ENCODE data around the gene PHACTR1. TPM values are rescaled to one million over a fixed set of nuclear protein-coding genes. Genes with fewer than 3 reads are reported as not detected.

The PHACTR1 gene
- total and polyA plus RNA-seq, 9 of the 15 experiments (the other 6 are each of a cell fraction or from before 2014, with no cell fraction given), result 11.5 to 32.6 (median 22.0) TPM

- H3K4me3 ChIP-seq, result no peak overlapping the region
- no TSS peak for BruUV-seq (replicated peaks)
- H3K9ac ChIP-seq (ENCODE audit: insufficient read depth in 1 of 2, low read depth in 2 of 2, low read length in 2 of 2), result no peak overlapping the region
- no peaks in the 10 kb centered on the region for H3K4me1 ChIP-seq (replicated peaks in 1 of 2; ENCODE audit: control insufficient read depth in 2 of 2, insufficient read depth in 2 of 2, low read length in 2 of 2)
- no peaks in the 10 kb centered on the region for H3K36me3 ChIP-seq (ENCODE audit: control insufficient read depth, insufficient read depth, low read length)
- no peak for TF ChIP-seq SNAPC5 (CRISPR knock-in tag; IDR thresholded peaks at IDR 0.05)
- no peak for TF ChIP-seq CXXC5 (CRISPR knock-in tag; IDR thresholded peaks at IDR 0.05)
- no peak for TF ChIP-seq CEBPB (tag; IDR thresholded peaks at IDR 0.05)
- TF ChIP-seq NR1H2 (CRISPR knock-in tag; IDR thresholded peaks at IDR 0.05), result no peak
- TF ChIP-seq ZNF239 (CRISPR knock-in tag; IDR thresholded peaks at IDR 0.05), result no peak
- no peak for TF ChIP-seq ELF2 (CRISPR knock-in tag; IDR thresholded peaks at IDR 0.05)
- TF ChIP-seq RBM34 (IDR thresholded peaks at IDR 0.05; ENCODE audit: borderline replicate concordance, insufficient read depth, low read length), result no peak
- TF ChIP-seq, protein P1, sequence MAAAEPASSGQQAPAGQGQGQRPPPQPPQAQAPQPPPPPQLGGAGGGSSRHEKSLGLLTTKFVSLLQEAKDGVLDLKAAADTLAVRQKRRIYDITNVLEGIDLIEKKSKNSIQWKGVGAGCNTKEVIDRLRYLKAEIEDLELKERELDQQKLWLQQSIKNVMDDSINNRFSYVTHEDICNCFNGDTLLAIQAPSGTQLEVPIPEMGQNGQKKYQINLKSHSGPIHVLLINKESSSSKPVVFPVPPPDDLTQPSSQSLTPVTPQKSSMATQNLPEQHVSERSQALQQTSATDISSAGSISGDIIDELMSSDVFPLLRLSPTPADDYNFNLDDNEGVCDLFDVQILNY (CRISPR knock-in tag; IDR thresholded peaks at IDR 0.05), result no peak
- no peak for TF ChIP-seq NFATC3 (IDR thresholded peaks at IDR 0.05)
- no peak for TF ChIP-seq ZNF253 (CRISPR knock-in tag; conservative IDR thresholded peaks at IDR 0.05)
- no peak for TF ChIP-seq SNRNP70 (optimal IDR thresholded peaks at IDR 0.05; ENCODE audit: low read depth, low read length)
- TF ChIP-seq, protein P2, sequence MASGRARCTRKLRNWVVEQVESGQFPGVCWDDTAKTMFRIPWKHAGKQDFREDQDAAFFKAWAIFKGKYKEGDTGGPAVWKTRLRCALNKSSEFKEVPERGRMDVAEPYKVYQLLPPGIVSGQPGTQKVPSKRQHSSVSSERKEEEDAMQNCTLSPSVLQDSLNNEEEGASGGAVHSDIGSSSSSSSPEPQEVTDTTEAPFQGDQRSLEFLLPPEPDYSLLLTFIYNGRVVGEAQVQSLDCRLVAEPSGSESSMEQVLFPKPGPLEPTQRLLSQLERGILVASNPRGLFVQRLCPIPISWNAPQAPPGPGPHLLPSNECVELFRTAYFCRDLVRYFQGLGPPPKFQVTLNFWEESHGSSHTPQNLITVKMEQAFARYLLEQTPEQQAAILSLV (tag; IDR thresholded peaks at IDR 0.05), result no peak
- no peak for TF ChIP-seq TAL1 (IDR thresholded peaks at IDR 0.05)
- no peak for TF ChIP-seq ZNF778 (CRISPR knock-in tag; IDR thresholded peaks at IDR 0.05)
- TF ChIP-seq COPS2 (conservative IDR thresholded peaks at IDR 0.05), result no peak
- peaks cover 14 to 17% of the 10 kb centered on the region in 2 experiments; a peak in 4 of 5 replicates for H3K27me3 ChIP-seq (ENCODE audit: control insufficient read depth in 2 of 2, insufficient read depth in 2 of 2, low read length in 2 of 2)
- FAIRE-seq, result no peak
- no peaks in the 10 kb centered on the region for H4K20me1 ChIP-seq (replicated peaks; ENCODE audit: control insufficient read depth, insufficient read depth, low read length)
- CTCF ChIA-PET (ENCODE audit: low intra/inter-chr PET ratio), result no interaction called here
- no peak overlapping the region for H3K27ac ChIP-seq (ENCODE audit: extremely low read depth, low read depth, low read length)
- no peak overlapping the region for H2AFZ ChIP-seq (ENCODE audit: low read depth, low read length)
- no peak for ATAC-seq
- intact Hi-C loops (cut with micrococcal nuclease) (no loop called here), in situ Hi-C loops (cut with MboI) (no loop called here)
- H3K79me2 ChIP-seq (ENCODE audit: control insufficient read depth, insufficient read depth, low read length), result no peaks in the 10 kb centered on the region
- POLR2A ChIA-PET, result interaction anchor here (0.6 to 0.9 kb wide), 2 partner anchors 52 to 227 kb away, joined by 3 read pairs; no protein-coding TSS in a partner anchor
- no peak overlapping the region for H3K4me2 ChIP-seq (ENCODE audit: insufficient read depth, low read length)
- H3K9me1 ChIP-seq (ENCODE audit: control insufficient read depth, insufficient read depth, low read length), result no peaks in the 10 kb centered on the region
- DNase-seq (ENCODE audit: extremely low read depth in 1 of 4, low spot score in 3 of 4), result no peak
- WGBS (ENCODE audit: insufficient coverage, low coverage, missing lambda C conversion rate), result 49% methylated on average over 7 of the region's 7 CpGs
- no peaks in the 10 kb centered on the region for H3K9me3 ChIP-seq (replicated peaks; ENCODE audit: control insufficient read depth, insufficient read depth, low read depth, low read length)
Observed at GRCh38 chr6:13238640-13239216, 522.2 kb downstream of the PHACTR1 start.
